Measurements from ENCODE around the gene CCDC107. TPM values are rescaled to one million over a fixed set of nuclear protein-coding genes. Genes with fewer than 3 reads are reported as not detected.

CCDC107 gene
- total and polyA plus RNA-seq, 2 of the 13 experiments (the other 11 are each of a cell fraction or from before 2014, with no cell fraction given): 7.1 to 15.2 TPM

DNA sequence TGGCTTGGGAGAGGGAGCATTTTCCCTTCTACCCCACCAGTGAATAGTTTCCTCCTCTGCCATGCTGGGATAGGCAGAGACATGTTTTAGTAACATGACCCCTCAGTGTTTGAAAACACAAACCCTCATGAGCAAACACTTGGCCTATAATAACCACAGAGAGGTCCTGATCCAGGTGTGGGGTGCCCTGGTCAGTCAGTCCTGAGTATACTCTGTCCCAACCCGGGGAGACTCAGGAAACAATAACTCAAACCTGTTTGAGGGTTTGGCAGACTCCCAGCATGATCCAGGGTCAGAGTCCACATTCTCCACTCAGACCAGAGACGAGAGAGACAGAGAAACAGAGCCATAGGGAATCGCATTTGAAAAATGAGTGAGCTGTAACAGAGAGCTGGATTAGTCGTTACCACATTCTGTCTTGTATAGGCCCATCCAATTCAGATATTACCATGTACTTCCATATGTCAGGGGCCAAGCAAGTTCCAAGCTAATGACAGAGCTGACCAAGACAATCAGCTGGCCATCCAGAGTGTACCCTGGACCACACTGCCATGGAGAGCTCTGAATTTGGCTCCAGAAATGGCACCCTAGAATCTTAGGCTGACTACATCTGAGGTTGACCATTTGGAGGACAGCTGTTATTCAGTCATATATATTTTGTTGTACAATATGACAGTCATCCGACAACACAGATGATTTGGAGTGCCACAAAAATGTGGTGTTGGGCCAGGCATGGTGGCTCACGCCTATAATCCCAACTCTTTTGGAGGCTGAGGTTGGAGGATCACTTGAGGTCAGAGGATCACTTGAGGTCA lies 11.4 kb downstream of the CCDC107 start (continued):
- TF ChIP-seq, protein P1, sequence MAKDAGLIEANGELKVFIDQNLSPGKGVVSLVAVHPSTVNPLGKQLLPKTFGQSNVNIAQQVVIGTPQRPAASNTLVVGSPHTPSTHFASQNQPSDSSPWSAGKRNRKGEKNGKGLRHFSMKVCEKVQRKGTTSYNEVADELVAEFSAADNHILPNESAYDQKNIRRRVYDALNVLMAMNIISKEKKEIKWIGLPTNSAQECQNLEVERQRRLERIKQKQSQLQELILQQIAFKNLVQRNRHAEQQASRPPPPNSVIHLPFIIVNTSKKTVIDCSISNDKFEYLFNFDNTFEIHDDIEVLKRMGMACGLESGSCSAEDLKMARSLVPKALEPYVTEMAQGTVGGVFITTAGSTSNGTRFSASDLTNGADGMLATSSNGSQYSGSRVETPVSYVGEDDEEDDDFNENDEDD (CRISPR knock-in tag; IDR thresholded peaks at IDR 0.05; ENCODE audit: borderline replicate concordance): no peak
- peak; percentile 65 for TF ChIP-seq FOXP4 (CRISPR knock-in tag; IDR thresholded peaks at IDR 0.05)
- TF ChIP-seq USF2 (IDR thresholded peaks at IDR 0.05; ENCODE audit: low read depth, low read length): no peak
- no peak for TF ChIP-seq USF2 (CRISPR knock-in tag; IDR thresholded peaks at IDR 0.05; ENCODE audit: borderline replicate concordance)
- TF ChIP-seq SNAI1 (CRISPR knock-in tag; IDR thresholded peaks at IDR 0.05; ENCODE audit: borderline replicate concordance): no peak
- TF ChIP-seq ZFP37 (CRISPR knock-in tag; IDR thresholded peaks at IDR 0.05; ENCODE audit: borderline replicate concordance): no peak
- TF ChIP-seq ZNF451 (CRISPR knock-in tag; IDR thresholded peaks at IDR 0.05): no peak
- no peak for TF ChIP-seq TP53 (CRISPR knock-in tag; conservative IDR thresholded peaks at IDR 0.05)
- TF ChIP-seq ZNF816 (CRISPR knock-in tag; IDR thresholded peaks at IDR 0.05; ENCODE audit: borderline replicate concordance): no peak
- TF ChIP-seq, protein P2, sequence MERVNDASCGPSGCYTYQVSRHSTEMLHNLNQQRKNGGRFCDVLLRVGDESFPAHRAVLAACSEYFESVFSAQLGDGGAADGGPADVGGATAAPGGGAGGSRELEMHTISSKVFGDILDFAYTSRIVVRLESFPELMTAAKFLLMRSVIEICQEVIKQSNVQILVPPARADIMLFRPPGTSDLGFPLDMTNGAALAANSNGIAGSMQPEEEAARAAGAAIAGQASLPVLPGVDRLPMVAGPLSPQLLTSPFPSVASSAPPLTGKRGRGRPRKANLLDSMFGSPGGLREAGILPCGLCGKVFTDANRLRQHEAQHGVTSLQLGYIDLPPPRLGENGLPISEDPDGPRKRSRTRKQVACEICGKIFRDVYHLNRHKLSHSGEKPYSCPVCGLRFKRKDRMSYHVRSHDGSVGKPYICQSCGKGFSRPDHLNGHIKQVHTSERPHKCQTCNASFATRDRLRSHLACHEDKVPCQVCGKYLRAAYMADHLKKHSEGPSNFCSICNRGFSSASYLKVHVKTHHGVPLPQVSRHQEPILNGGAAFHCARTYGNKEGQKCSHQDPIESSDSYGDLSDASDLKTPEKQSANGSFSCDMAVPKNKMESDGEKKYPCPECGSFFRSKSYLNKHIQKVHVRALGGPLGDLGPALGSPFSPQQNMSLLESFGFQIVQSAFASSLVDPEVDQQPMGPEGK (CRISPR knock-in tag; IDR thresholded peaks at IDR 0.05): peak; percentile 42; the same call in 1 of the 2 replicates
- TF ChIP-seq ARNTL (CRISPR knock-in tag; IDR thresholded peaks at IDR 0.05): no peak
- TF ChIP-seq SRY (CRISPR knock-in tag; IDR thresholded peaks at IDR 0.05): no peak
- TF ChIP-seq ZNF224 (CRISPR knock-in tag; IDR thresholded peaks at IDR 0.05): no peak
- TF ChIP-seq CENPX (CRISPR knock-in tag; IDR thresholded peaks at IDR 0.05): no peak
- TF ChIP-seq, protein P3, sequence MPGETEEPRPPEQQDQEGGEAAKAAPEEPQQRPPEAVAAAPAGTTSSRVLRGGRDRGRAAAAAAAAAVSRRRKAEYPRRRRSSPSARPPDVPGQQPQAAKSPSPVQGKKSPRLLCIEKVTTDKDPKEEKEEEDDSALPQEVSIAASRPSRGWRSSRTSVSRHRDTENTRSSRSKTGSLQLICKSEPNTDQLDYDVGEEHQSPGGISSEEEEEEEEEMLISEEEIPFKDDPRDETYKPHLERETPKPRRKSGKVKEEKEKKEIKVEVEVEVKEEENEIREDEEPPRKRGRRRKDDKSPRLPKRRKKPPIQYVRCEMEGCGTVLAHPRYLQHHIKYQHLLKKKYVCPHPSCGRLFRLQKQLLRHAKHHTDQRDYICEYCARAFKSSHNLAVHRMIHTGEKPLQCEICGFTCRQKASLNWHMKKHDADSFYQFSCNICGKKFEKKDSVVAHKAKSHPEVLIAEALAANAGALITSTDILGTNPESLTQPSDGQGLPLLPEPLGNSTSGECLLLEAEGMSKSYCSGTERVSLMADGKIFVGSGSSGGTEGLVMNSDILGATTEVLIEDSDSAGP (CRISPR knock-in tag; IDR thresholded peaks at IDR 0.05; ENCODE audit: borderline replicate concordance): no peak
- no peak for TF ChIP-seq PHF5A (CRISPR knock-in tag; IDR thresholded peaks at IDR 0.05; ENCODE audit: low read depth, unreplicated experiment)
- TF ChIP-seq TOPORS (CRISPR knock-in tag; IDR thresholded peaks at IDR 0.05): no peak
- TF ChIP-seq ZNF652 (CRISPR knock-in tag; IDR thresholded peaks at IDR 0.05; ENCODE audit: borderline replicate concordance, low read depth): no peak
- TF ChIP-seq CREM (IDR thresholded peaks at IDR 0.05): peak; percentile 28; the same call in 1 of the 2 replicates
- no peak for TF ChIP-seq CREM (CRISPR knock-in tag; IDR thresholded peaks at IDR 0.05)
- TF ChIP-seq CBX5 (CRISPR knock-in tag; IDR thresholded peaks at IDR 0.05; ENCODE audit: borderline replicate concordance): peak; percentile 65; the same call in 1 of the 2 replicates
